GM12878 (cell line): ENCODE data around the gene ANO4. TPM values are rescaled to one million over a fixed set of nuclear protein-coding genes. Genes with fewer than 3 reads are reported as not detected.

Experiments
- ATAC-seq: fragments of 200-7000 bp; cut with Tn5 transposase; 3 replicates; pipeline ENCODE4 v1.9.1; 2020; ENCODE audit warnings: mild to moderate bottlenecking, moderate library complexity
- BruUV-seq: library from RNA; stranded (reverse); fragments of 400-500 nt; replicated peaks from 2 replicates; lab custom pipeline; 2021; lab: Mats Ljungman, UMichigan
- CTCF ChIA-PET: fragments of 300-600 bp; sonication (Branson Sonifier 250); formaldehyde crosslinking; extraction: SDS; loops from one replicate; lab custom pipeline; 2021; ENCODE audit warnings: inconsistent platforms; lab: Yijun Ruan, JAX
- POLR2A ChIA-PET: fragments of 350-600 bp; formaldehyde crosslinking; extraction: SDS; loops from one replicate; lab custom pipeline; 2021; ENCODE audit warnings: inconsistent platforms; lab: Charles Lee
- RAD21 ChIA-PET: fragments of 300-600 bp; sonication (Branson Sonifier 250); formaldehyde crosslinking; loops from one replicate; lab custom pipeline; 2023; ENCODE audit warnings: antibody characterized with exemption; ENCODE audit not compliant: unreplicated experiment; lab: Charles Lee
- SMC1A ChIA-PET: fragments of 300-600 bp; sonication (Branson Sonifier 250); formaldehyde crosslinking; loops from one replicate; lab custom pipeline; 2023; ENCODE audit not compliant: unreplicated experiment, uncharacterized antibody; lab: Charles Lee
- DNase-seq: peaks from one replicate; pipeline ENCODE4 v3.0.0-alpha.2; 2011; ENCODE audit warnings: low read depth, low spot score
- FAIRE-seq: peaks from 3 replicates; lab custom pipeline; 2011; peaks lifted over from hg19 to GRCh38; lab: Jason Lieb, UNC
- H2AFZ ChIP-seq: 2 replicates; pipeline ENCODE4 v1.6.0; 2011; ENCODE audit warnings: low read depth, low read length, control low read depth; ENCODE audit not compliant: control insufficient read depth
- H3K27ac ChIP-seq: 2 replicates; pipeline ENCODE4 v1.5.1; 2011; ENCODE audit warnings: control low read depth; ENCODE audit not compliant: control insufficient read depth, insufficient read depth
- H3K27me3 ChIP-seq, 2 experiments: replicated peaks in 1 of 2; 2 replicates each; pipeline versions ENCODE4 v1.6.0 to v1.6.1; 2011; ENCODE audit warnings: low read length in 1 of 2; ENCODE audit not compliant: control insufficient read depth in 2 of 2, insufficient read depth in 2 of 2
- H3K36me3 ChIP-seq, 2 experiments: 2 replicates each; pipeline ENCODE4 v1.5.1; 2011; ENCODE audit warnings: low read length in 1 of 2; ENCODE audit not compliant: control insufficient read depth in 2 of 2, insufficient read depth in 2 of 2
- H3K4me1 ChIP-seq: 2 replicates; pipeline ENCODE4 v1.6.1; 2011; ENCODE audit warnings: mild to moderate bottlenecking, low read length, moderate library complexity, mixed read lengths; ENCODE audit not compliant: control insufficient read depth, insufficient read depth
- H3K4me2 ChIP-seq: 2 replicates; pipeline ENCODE4 v1.6.0; 2011; ENCODE audit warnings: control low read depth; ENCODE audit not compliant: control insufficient read depth, insufficient read depth
- H3K4me3 ChIP-seq: fragments of 200-600 bp; sonication (generic); 2 replicates; pipeline ENCODE4 v1.5.1; 2016
- H3K79me2 ChIP-seq: 2 replicates; pipeline ENCODE4 v1.6.0; 2011; ENCODE audit warnings: low read length; ENCODE audit not compliant: control insufficient read depth, insufficient read depth
- H3K9ac ChIP-seq: 2 replicates; pipeline ENCODE4 v1.8.0; 2011; ENCODE audit warnings: low read length, control low read depth, mixed read lengths; ENCODE audit not compliant: control insufficient read depth, insufficient read depth
- H3K9me3 ChIP-seq: replicated peaks from 3 replicates; pipeline ENCODE4 v1.5.1; 2011; ENCODE audit warnings: mild to moderate bottlenecking, low read length; ENCODE audit not compliant: control insufficient read depth, insufficient read depth
- H4K20me1 ChIP-seq: 2 replicates; pipeline ENCODE4 v1.6.0; 2011; ENCODE audit not compliant: control insufficient read depth, insufficient read depth
- LARP7 ChIP-seq: fragments of 450-650 bp; IDR thresholded peaks from 2 replicates; pipeline ENCODE4 v1.6.1; 2017; ENCODE audit warnings: mild to moderate bottlenecking
- MTA2 ChIP-seq: fragments of 450-650 bp; IDR thresholded peaks from 2 replicates; pipeline ENCODE4 v1.6.1; 2016; ENCODE audit warnings: low read depth, mild to moderate bottlenecking, moderate library complexity
- MYB ChIP-seq: fragments of 150-350 bp; IDR thresholded peaks from 2 replicates; pipeline ENCODE4 v1.6.1; 2014; ENCODE audit warnings: mild to moderate bottlenecking, low read depth, low read length, borderline replicate concordance
- NFIC ChIP-seq: IDR thresholded peaks from 2 replicates; pipeline ENCODE4 v1.6.1; 2012; ENCODE audit warnings: low read depth, mild to moderate bottlenecking, inconsistent platforms, low read length, moderate library complexity
- PAX5 ChIP-seq: IDR thresholded peaks from 2 replicates; pipeline ENCODE4 v1.6.1; 2011; ENCODE audit warnings: low read depth, low read length, borderline replicate concordance
- PML ChIP-seq: IDR thresholded peaks from 2 replicates; pipeline ENCODE4 v1.6.1; 2012; ENCODE audit warnings: low read length, inconsistent platforms
- RAD21 ChIP-seq: IDR thresholded peaks from 2 replicates; pipeline ENCODE4 v1.6.1; 2011; ENCODE audit warnings: mild to moderate bottlenecking, low read depth, low read length, moderate library complexity; ENCODE audit not compliant: insufficient read depth
- ZNF217 ChIP-seq: fragments of 450-650 bp; IDR thresholded peaks from 2 replicates; pipeline ENCODE4 v1.6.1; 2017; ENCODE audit warnings: antibody characterized with exemption, mild to moderate bottlenecking
- WGBS: methylation state at CpG from one replicate; pipeline ENCODE4 v1.1.6; 2016; ENCODE audit warnings: low lambda C conversion rate; ENCODE audit not compliant: insufficient replicate concordance, insufficient coverage; ENCODE audit errors: missing lambda C conversion rate; 5-methylcytosine and 5-hydroxymethylcytosine counted together
- in situ Hi-C: fragments of 300-500 bp; cut with MboI; formaldehyde crosslinking; loops from 9 replicates; pipeline ENCODE4 v1.14.3; 2018; ENCODE audit warnings: mixed read lengths
- intact Hi-C: fragments of 100-400 bp; cut with micrococcal nuclease; formaldehyde crosslinking; loops from one replicate; pipeline ENCODE4 v1.14.2; 2022; ENCODE audit not compliant: unreplicated experiment
- polyA plus RNA-seq, 11 experiments: library from polyadenylated mRNA; depleted of rRNA in 4 of 11; unstranded in 6 of 11; stranded (reverse) in 5 of 11; fragments of >200 nt; fragmentation: Nextera tagmentation in 4 of 11; fragmentation: Illumina TruSeq in 1 of 11; extraction: Ambion mirVana in 4 of 11; extraction: Trizol in 1 of 11; gene quantifications; 1 replicate in 1 of 11; 2 replicates in 10 of 11; pipeline versions ENCODE4 v1.2.1 to v1.2.3, GENCODE V29; 2011 to 2016; ENCODE audit warnings: inconsistent platforms in 2 of 11, missing spikeins in 2 of 11, low read depth in 1 of 11
- total RNA-seq, 4 experiments: library from RNA; depleted of rRNA in 3 of 4; stranded (reverse); fragments of >200 nt in 3 of 4; fragmentation: Illumina TruSeq in 1 of 4; extraction: Trizol in 1 of 4; gene quantifications; 2 replicates each; pipeline versions ENCODE4 v1.2.1 to v1.2.3, GENCODE V29; 2013 to 2021
- TF ChIP-seq, protein P1 (sequence below): fragments of 450-650 bp; IDR thresholded peaks from 2 replicates; pipeline ENCODE4 v1.6.1; 2018; ENCODE audit warnings: mild to moderate bottlenecking, low read depth, moderate library complexity; ENCODE audit not compliant: partially characterized antibody
- TF ChIP-seq, protein P2 (sequence below): fragments of 450-650 bp; formaldehyde crosslinking; IDR thresholded peaks from 2 replicates; pipeline ENCODE4 v1.4.0; 2020; ENCODE audit warnings: mild to moderate bottlenecking, moderate library complexity
- TF ChIP-seq, protein P3 (sequence below): fragments of 450-650 bp; IDR thresholded peaks from 2 replicates; pipeline ENCODE4 v1.6.1; 2016; ENCODE audit warnings: mild to moderate bottlenecking
- TF ChIP-seq, protein P4 (sequence below): fragments of 450-650 bp; formaldehyde crosslinking; IDR thresholded peaks from 2 replicates; pipeline ENCODE4 v1.5.0; 2022; ENCODE audit warnings: mild to moderate bottlenecking, missing genetic modification characterization

Gene ANO4
- total and polyA plus RNA-seq, 10 of the 15 experiments (the other 5 are each of a cell fraction or from before 2014, with no cell fraction given) = not detected

DNA sequence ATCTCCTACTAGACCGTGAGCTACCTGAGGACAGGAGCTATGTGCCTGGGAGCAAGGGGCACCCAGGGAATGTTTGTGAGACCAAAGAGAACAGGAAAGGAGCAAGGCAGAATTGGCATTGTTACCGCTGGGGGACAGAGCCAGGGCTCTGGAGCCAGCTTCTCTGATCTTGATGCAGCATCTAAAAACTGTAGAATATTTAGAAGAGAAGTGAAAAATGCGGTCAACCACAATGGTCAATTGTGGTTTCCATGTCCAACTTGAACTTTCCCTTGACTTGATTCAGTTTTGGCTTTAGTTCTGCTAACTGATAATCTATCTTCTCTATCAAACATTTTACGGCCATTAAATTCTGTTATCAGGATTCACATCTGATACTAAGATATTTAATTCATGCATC, 201.2 kb downstream of the ANO4 start:
- Histone ChIP-seq H3K4me2 (peak overlapping the region; percentile 10; the same call in 1 of the 2 replicates), H3K27ac (no peak overlapping the region), H2AFZ (no peak overlapping the region), H3K4me3 (no peak overlapping the region), H3K36me3 (no peaks in the 10 kb centered on the region), H3K27me3 (no peaks in the 10 kb centered on the region), H4K20me1 (no peaks in the 10 kb centered on the region), H3K9ac (no peak overlapping the region), H3K9me3 (no peaks in the 10 kb centered on the region), H3K4me1 (peaks cover 7% of the 10 kb centered on the region), H3K79me2 (no peaks in the 10 kb centered on the region)
- RAD21 ChIA-PET = no interaction called here
- in situ Hi-C loops = no loop called here
- FAIRE-seq = peak; percentile 77
- BruUV-seq = no TSS peak
- 10% methylated on average over 4 of the region's 4 CpGs for WGBS
- POLR2A ChIA-PET = no interaction called here
- peak; percentile 47 for DNase-seq
- intact Hi-C loops = no loop called here
- SMC1A ChIA-PET = no interaction called here
- peak; percentile 92 for ATAC-seq
- CTCF ChIA-PET = interaction anchor here (1.0 kb wide), 1 partner anchor 328 kb away, joined by 3 read pairs; no protein-coding TSS in a partner anchor
- peak; percentile 57; the same call in 1 of the 2 replicates for TF ChIP-seq PAX5
- TF ChIP-seq NFIC = peak; percentile 86
- TF ChIP-seq ZNF217 = no peak
- TF ChIP-seq, protein P1, sequence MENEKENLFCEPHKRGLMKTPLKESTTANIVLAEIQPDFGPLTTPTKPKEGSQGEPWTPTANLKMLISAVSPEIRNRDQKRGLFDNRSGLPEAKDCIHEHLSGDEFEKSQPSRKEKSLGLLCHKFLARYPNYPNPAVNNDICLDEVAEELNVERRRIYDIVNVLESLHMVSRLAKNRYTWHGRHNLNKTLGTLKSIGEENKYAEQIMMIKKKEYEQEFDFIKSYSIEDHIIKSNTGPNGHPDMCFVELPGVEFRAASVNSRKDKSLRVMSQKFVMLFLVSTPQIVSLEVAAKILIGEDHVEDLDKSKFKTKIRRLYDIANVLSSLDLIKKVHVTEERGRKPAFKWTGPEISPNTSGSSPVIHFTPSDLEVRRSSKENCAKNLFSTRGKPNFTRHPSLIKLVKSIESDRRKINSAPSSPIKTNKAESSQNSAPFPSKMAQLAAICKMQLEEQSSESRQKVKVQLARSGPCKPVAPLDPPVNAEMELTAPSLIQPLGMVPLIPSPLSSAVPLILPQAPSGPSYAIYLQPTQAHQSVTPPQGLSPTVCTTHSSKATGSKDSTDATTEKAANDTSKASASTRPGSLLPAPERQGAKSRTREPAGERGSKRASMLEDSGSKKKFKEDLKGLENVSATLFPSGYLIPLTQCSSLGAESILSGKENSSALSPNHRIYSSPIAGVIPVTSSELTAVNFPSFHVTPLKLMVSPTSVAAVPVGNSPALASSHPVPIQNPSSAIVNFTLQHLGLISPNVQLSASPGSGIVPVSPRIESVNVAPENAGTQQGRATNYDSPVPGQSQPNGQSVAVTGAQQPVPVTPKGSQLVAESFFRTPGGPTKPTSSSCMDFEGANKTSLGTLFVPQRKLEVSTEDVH = no peak
- TF ChIP-seq, protein P2, sequence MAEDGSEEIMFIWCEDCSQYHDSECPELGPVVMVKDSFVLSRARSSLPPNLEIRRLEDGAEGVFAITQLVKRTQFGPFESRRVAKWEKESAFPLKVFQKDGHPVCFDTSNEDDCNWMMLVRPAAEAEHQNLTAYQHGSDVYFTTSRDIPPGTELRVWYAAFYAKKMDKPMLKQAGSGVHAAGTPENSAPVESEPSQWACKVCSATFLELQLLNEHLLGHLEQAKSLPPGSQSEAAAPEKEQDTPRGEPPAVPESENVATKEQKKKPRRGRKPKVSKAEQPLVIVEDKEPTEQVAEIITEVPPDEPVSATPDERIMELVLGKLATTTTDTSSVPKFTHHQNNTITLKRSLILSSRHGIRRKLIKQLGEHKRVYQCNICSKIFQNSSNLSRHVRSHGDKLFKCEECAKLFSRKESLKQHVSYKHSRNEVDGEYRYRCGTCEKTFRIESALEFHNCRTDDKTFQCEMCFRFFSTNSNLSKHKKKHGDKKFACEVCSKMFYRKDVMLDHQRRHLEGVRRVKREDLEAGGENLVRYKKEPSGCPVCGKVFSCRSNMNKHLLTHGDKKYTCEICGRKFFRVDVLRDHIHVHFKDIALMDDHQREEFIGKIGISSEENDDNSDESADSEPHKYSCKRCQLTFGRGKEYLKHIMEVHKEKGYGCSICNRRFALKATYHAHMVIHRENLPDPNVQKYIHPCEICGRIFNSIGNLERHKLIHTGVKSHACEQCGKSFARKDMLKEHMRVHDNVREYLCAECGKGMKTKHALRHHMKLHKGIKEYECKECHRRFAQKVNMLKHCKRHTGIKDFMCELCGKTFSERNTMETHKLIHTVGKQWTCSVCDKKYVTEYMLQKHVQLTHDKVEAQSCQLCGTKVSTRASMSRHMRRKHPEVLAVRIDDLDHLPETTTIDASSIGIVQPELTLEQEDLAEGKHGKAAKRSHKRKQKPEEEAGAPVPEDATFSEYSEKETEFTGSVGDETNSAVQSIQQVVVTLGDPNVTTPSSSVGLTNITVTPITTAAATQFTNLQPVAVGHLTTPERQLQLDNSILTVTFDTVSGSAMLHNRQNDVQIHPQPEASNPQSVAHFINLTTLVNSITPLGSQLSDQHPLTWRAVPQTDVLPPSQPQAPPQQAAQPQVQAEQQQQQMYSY (CRISPR knock-in tag) = no peak
- no peak for TF ChIP-seq LARP7
- no peak for TF ChIP-seq RAD21
- TF ChIP-seq, protein P3, sequence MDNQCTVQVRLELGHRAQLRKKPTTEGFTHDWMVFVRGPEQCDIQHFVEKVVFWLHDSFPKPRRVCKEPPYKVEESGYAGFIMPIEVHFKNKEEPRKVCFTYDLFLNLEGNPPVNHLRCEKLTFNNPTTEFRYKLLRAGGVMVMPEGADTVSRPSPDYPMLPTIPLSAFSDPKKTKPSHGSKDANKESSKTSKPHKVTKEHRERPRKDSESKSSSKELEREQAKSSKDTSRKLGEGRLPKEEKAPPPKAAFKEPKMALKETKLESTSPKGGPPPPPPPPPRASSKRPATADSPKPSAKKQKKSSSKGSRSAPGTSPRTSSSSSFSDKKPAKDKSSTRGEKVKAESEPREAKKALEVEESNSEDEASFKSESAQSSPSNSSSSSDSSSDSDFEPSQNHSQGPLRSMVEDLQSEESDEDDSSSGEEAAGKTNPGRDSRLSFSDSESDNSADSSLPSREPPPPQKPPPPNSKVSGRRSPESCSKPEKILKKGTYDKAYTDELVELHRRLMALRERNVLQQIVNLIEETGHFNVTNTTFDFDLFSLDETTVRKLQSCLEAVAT = peak; percentile 81
- 0 out of 2 replicates have a peak, but pooled peaks have one; percentile 26 for TF ChIP-seq PML
- no peak for TF ChIP-seq MYB
- TF ChIP-seq, protein P4, sequence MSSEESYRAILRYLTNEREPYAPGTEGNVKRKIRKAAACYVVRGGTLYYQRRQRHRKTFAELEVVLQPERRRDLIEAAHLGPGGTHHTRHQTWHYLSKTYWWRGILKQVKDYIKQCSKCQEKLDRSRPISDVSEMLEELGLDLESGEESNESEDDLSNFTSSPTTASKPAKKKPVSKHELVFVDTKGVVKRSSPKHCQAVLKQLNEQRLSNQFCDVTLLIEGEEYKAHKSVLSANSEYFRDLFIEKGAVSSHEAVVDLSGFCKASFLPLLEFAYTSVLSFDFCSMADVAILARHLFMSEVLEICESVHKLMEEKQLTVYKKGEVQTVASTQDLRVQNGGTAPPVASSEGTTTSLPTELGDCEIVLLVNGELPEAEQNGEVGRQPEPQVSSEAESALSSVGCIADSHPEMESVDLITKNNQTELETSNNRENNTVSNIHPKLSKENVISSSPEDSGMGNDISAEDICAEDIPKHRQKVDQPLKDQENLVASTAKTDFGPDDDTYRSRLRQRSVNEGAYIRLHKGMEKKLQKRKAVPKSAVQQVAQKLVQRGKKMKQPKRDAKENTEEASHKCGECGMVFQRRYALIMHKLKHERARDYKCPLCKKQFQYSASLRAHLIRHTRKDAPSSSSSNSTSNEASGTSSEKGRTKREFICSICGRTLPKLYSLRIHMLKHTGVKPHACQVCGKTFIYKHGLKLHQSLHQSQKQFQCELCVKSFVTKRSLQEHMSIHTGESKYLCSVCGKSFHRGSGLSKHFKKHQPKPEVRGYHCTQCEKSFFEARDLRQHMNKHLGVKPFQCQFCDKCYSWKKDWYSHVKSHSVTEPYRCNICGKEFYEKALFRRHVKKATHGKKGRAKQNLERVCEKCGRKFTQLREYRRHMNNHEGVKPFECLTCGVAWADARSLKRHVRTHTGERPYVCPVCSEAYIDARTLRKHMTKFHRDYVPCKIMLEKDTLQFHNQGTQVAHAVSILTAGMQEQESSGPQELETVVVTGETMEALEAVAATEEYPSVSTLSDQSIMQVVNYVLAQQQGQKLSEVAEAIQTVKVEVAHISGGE (CRISPR knock-in tag) = no peak
- peak; percentile 12; the same call in 1 of the 2 replicates for TF ChIP-seq MTA2
